Subcutaneous adipose tissue (tissue), 4 donors: Measurements from ENCODE around the gene ABITRAM. TPM values are rescaled to one million over a fixed set of nuclear protein-coding genes. Genes with fewer than 3 reads are reported as not detected.

Experiments used
- CTCF ChIP-seq: fragments of 450-650 bp; IDR thresholded peaks from one replicate; pipeline ENCODE4 v1.5.1; 2016; ENCODE audit warnings: low read depth, mild to moderate bottlenecking, control low read depth, antibody characterized with exemption, moderate library complexity
- total RNA-seq, 4 donors: library from RNA; depleted of rRNA; stranded (reverse); fragments of >200 nt; gene quantifications; one replicate each; pipeline ENCODE4 v1.1.0, GENCODE V29; 2016

ABITRAM gene
- total RNA-seq, 4 donors from 2014 or later: 6.4 to 13.9 (median 11.1) TPM

GRCh38 chr9:108960331-108960730 is 26.1 kb downstream of the ABITRAM start:
- no peak for TF ChIP-seq CTCF

- TF ChIP-seq CTCF: no peak
Observed at GRCh38 chr9:108961151-108961550, 27.0 kb downstream of the ABITRAM start.

GRCh38 chr9:108963459-108964143 is 29.4 kb downstream of the ABITRAM start:
- TF ChIP-seq CTCF: no peak

GRCh38 chr9:108967916-108968315 is 33.7 kb downstream of the ABITRAM start:
- TF ChIP-seq CTCF: no peak

- TF ChIP-seq CTCF: no peak
Observed at GRCh38 chr9:108972186-108972585, 38.0 kb downstream of the ABITRAM start.

- no peak for TF ChIP-seq CTCF
Observed at GRCh38 chr9:108972626-108973209, 38.5 kb downstream of the ABITRAM start.

GRCh38 chr9:108973895-108974294 is 39.7 kb downstream of the ABITRAM start:
- no peak for TF ChIP-seq CTCF
